H9 (cell line): ENCODE results near the gene GATD1. TPM values are rescaled to one million over a fixed set of nuclear protein-coding genes. Genes with fewer than 3 reads are reported as not detected.

Experiments used
- DNase-seq: peaks from one replicate; pipeline ENCODE4 v3.0.0-alpha.2; 2017
- H2AFZ ChIP-seq: one replicate; pipeline ENCODE4 v1.6.1; 2013; ENCODE audit warnings: mild to moderate bottlenecking, low read length, control low read depth, moderate library complexity
- H2AK5ac ChIP-seq: 2 replicates; pipeline ENCODE4 v1.6.1; 2013; ENCODE audit warnings: low read length, control low read depth, mixed read lengths; ENCODE audit not compliant: insufficient read length
- H2BK120ac ChIP-seq: one replicate; pipeline ENCODE4 v1.6.1; 2013; ENCODE audit warnings: low read depth, mild to moderate bottlenecking, low read length, control low read depth, inconsistent platforms; ENCODE audit not compliant: poor library complexity, severe bottlenecking
- H2BK12ac ChIP-seq: 2 replicates; pipeline ENCODE4 v1.6.1; 2013; ENCODE audit warnings: low read length, control low read depth, mixed read lengths, low read depth; ENCODE audit not compliant: insufficient read length
- H2BK15ac ChIP-seq: 2 replicates; pipeline ENCODE4 v1.6.1; 2013; ENCODE audit warnings: low read depth, low read length, control low read depth
- H2BK20ac ChIP-seq: one replicate; pipeline ENCODE4 v1.6.1; 2013; ENCODE audit warnings: low read depth, mild to moderate bottlenecking, low read length, control low read depth, inconsistent platforms; ENCODE audit not compliant: poor library complexity, severe bottlenecking
- H2BK5ac ChIP-seq: 2 replicates; pipeline ENCODE4 v1.6.1; 2013; ENCODE audit warnings: low read length, control low read depth, mixed read lengths; ENCODE audit not compliant: insufficient read length
- H3K14ac ChIP-seq: 2 replicates; pipeline ENCODE4 v1.6.1; 2013; ENCODE audit warnings: low read length, control low read depth; ENCODE audit not compliant: insufficient read depth
- H3K18ac ChIP-seq: 2 replicates; pipeline ENCODE4 v1.6.1; 2013; ENCODE audit warnings: low read depth, mild to moderate bottlenecking, mixed read lengths, low read length, control low read depth; ENCODE audit not compliant: insufficient read length
- H3K23ac ChIP-seq: 2 replicates; pipeline ENCODE4 v1.6.1; 2013; ENCODE audit warnings: low read length, control low read depth, mixed read lengths, low read depth; ENCODE audit not compliant: insufficient read length
- H3K23me2 ChIP-seq: 2 replicates; pipeline ENCODE4 v1.6.1; 2013; ENCODE audit warnings: low read depth, mild to moderate bottlenecking, mixed read lengths, low read length, control low read depth; ENCODE audit not compliant: insufficient read length, poor library complexity, severe bottlenecking
- H3K27ac ChIP-seq: 2 replicates; pipeline ENCODE4 v1.5.1; 2013; ENCODE audit warnings: low read length, control low read depth, mixed read lengths, low read depth; ENCODE audit not compliant: insufficient read length
- H3K27me3 ChIP-seq: 2 replicates; pipeline ENCODE4 v1.6.1; 2013; ENCODE audit warnings: low read length, control low read depth, inconsistent platforms; ENCODE audit not compliant: insufficient read depth
- H3K4ac ChIP-seq: 2 replicates; pipeline ENCODE4 v1.6.1; 2013; ENCODE audit warnings: low read depth, mild to moderate bottlenecking, control low read depth, inconsistent platforms, low read length, moderate library complexity
- H3K4me1 ChIP-seq: 2 replicates; pipeline ENCODE4 v1.6.1; 2013; ENCODE audit warnings: low read length, control low read depth, inconsistent platforms; ENCODE audit not compliant: insufficient read depth
- H3K4me2 ChIP-seq: 2 replicates; pipeline ENCODE4 v1.6.1; 2013; ENCODE audit warnings: low read length, control low read depth, mixed read lengths; ENCODE audit not compliant: insufficient read length, insufficient read depth
- H3K56ac ChIP-seq: 2 replicates; pipeline ENCODE4 v1.6.1; 2013; ENCODE audit warnings: low read depth, mild to moderate bottlenecking, mixed read lengths, low read length, control low read depth; ENCODE audit not compliant: insufficient read length
- H3K79me1 ChIP-seq: 2 replicates; pipeline ENCODE4 v1.6.1; 2013; ENCODE audit warnings: low read depth, mild to moderate bottlenecking, moderate library complexity, low read length, control low read depth, inconsistent platforms; ENCODE audit not compliant: insufficient read depth, poor library complexity, severe bottlenecking
- H3K79me2 ChIP-seq: 2 replicates; pipeline ENCODE4 v1.6.1; 2013; ENCODE audit warnings: low read length, control low read depth, inconsistent platforms; ENCODE audit not compliant: insufficient read depth
- H3K9ac ChIP-seq: 2 replicates; pipeline ENCODE4 v1.6.1; 2013; ENCODE audit warnings: low read length, control low read depth, mixed read lengths; ENCODE audit not compliant: insufficient read length; ENCODE audit errors: extremely low read depth
- H3K9me3 ChIP-seq: one replicate; pipeline ENCODE4 v1.6.1; 2013; ENCODE audit warnings: low read depth, low read length, inconsistent platforms; ENCODE audit not compliant: control insufficient read depth
- H3T11ph ChIP-seq: one replicate; pipeline ENCODE4 v1.6.1; 2013; ENCODE audit warnings: mild to moderate bottlenecking, low read length, control low read depth, inconsistent platforms
- H4K20me1 ChIP-seq: one replicate; pipeline ENCODE4 v1.6.1; 2013; ENCODE audit not compliant: control insufficient read depth, insufficient read length, insufficient read depth
- H4K5ac ChIP-seq: 2 replicates; pipeline ENCODE4 v1.6.1; 2013; ENCODE audit warnings: low read depth, mild to moderate bottlenecking, mixed read lengths, low read length, control low read depth; ENCODE audit not compliant: insufficient read length
- H4K8ac ChIP-seq: replicated peaks from 2 replicates; pipeline ENCODE4 v1.6.1; 2013; ENCODE audit warnings: low read length, control low read depth, mixed read lengths, low read depth; ENCODE audit not compliant: insufficient read length
- H4K91ac ChIP-seq: 2 replicates; pipeline ENCODE4 v1.6.1; 2013; ENCODE audit warnings: low read depth, mild to moderate bottlenecking, moderate library complexity, mixed read lengths, low read length, control low read depth; ENCODE audit not compliant: insufficient read length
- H3K27ac Mint-ChIP-seq, 3 experiments: 2 replicates in 2 of 3; 3 replicates in 1 of 3; pipeline ENCODE4 v1.8.0; 2020 to 2021; ENCODE audit warnings: mixed read lengths in 3 of 3, mild to moderate bottlenecking in 1 of 3, moderate library complexity in 1 of 3
- H3K27me3 Mint-ChIP-seq: 2 replicates; pipeline ENCODE4 v1.8.0; 2021; ENCODE audit warnings: low read depth, mild to moderate bottlenecking, moderate library complexity, mixed read lengths
- H3K36me3 Mint-ChIP-seq, 3 experiments: 2 replicates in 2 of 3; 3 replicates in 1 of 3; pipeline ENCODE4 v1.8.0; 2020 to 2021; ENCODE audit warnings: low read depth in 3 of 3, mixed read lengths in 3 of 3; ENCODE audit not compliant: insufficient read depth in 1 of 3
- H3K4me1 Mint-ChIP-seq, 2 experiments: 2 replicates each; pipeline ENCODE4 v1.8.0; 2020; ENCODE audit warnings: mixed read lengths in 2 of 2
- H3K4me3 Mint-ChIP-seq, 2 experiments: 2 replicates in 1 of 2; 3 replicates in 1 of 2; pipeline ENCODE4 v1.8.0; 2020 to 2021; ENCODE audit warnings: mild to moderate bottlenecking in 2 of 2, mixed read lengths in 2 of 2, moderate library complexity in 1 of 2
- H3K9me3 Mint-ChIP-seq, 2 experiments: 2 replicates in 1 of 2; 3 replicates in 1 of 2; pipeline ENCODE4 v1.8.0; 2020; ENCODE audit warnings: mild to moderate bottlenecking in 2 of 2, mixed read lengths in 2 of 2, moderate library complexity in 1 of 2
- CTCF ChIP-seq: fragments of 200-600 bp; sonication (generic); conservative IDR thresholded peaks from 3 replicates; pipeline ENCODE4 v1.8.0; 2021; ENCODE audit warnings: antibody characterized with exemption, mild to moderate bottlenecking
- WGBS: extraction: QIAGEN DNeasy Blood & Tissue Kit; methylation state at CpG from one replicate; pipeline ENCODE4 v1.1.7; 2013; ENCODE audit warnings: missing lambda C conversion rate, low lambda C conversion rate, mixed read lengths; ENCODE audit not compliant: insufficient read length; ENCODE audit errors: extremely low coverage; 5-methylcytosine and 5-hydroxymethylcytosine counted together
- total RNA-seq: library from RNA; stranded (reverse); gene quantifications from 2 replicates; pipeline ENCODE4 v1.2.1, GENCODE V29; 2021

GATD1 gene
- total RNA-seq, 1 experiment from 2014 or later = 60.0 TPM

- H3K27me3 ChIP-seq = no peaks in the 10 kb centered on the region
- no peak overlapping the region for H4K91ac ChIP-seq
- peaks cover 3 to 10% (median 4%) of the 10 kb centered on the region in 3 experiments; a peak in 5 of 7 replicates for H3K36me3 Mint-ChIP-seq
- peak overlapping the region in 1 of 2 experiments; percentile 9; a peak in 1 of 5 replicates for H3K4me3 Mint-ChIP-seq
- H2BK15ac ChIP-seq = no peak overlapping the region
- no peaks in the 10 kb centered on the region for H3K79me1 ChIP-seq
- H2BK20ac ChIP-seq = no peak overlapping the region
- H3K4me1 Mint-ChIP-seq = peaks cover 23 to 44% of the 10 kb centered on the region in 2 experiments
- no peak overlapping the region; the same call in 1 of the 2 replicates for H3K14ac ChIP-seq
- H3K23me2 ChIP-seq = peaks cover 4% of the 10 kb centered on the region
- no peak overlapping the region for H2BK12ac ChIP-seq
- TF ChIP-seq CTCF = no peak
- no peak for DNase-seq
- no peak overlapping the region for H3K27ac ChIP-seq
- H3K4me2 ChIP-seq = no peak overlapping the region
- H4K20me1 ChIP-seq = no peaks in the 10 kb centered on the region
- no peak overlapping the region for H2AFZ ChIP-seq
- H2BK120ac ChIP-seq = no peak overlapping the region
- no peak overlapping the region for H2BK5ac ChIP-seq
- no peak overlapping the region for H3K56ac ChIP-seq
- H3K9me3 Mint-ChIP-seq = no peaks in the 10 kb centered on the region
- H3K18ac ChIP-seq = no peak overlapping the region
- H4K5ac ChIP-seq = no peak overlapping the region
- H3K27ac Mint-ChIP-seq = peak overlapping the region in 2 of 3 experiments; percentile 76 to 81; a peak in 3 of 7 replicates
- H3K23ac ChIP-seq = no peak overlapping the region
- no peak overlapping the region for H3K9ac ChIP-seq
- H3K27me3 Mint-ChIP-seq = peaks cover 10% of the 10 kb centered on the region
- no peaks in the 10 kb centered on the region for H3K79me2 ChIP-seq
- no CpG with 5 or more reads among the region's 24 CpGs for WGBS
- H3K4ac ChIP-seq = no peak overlapping the region
- no peak overlapping the region for H3T11ph ChIP-seq
- no peaks in the 10 kb centered on the region for H3K9me3 ChIP-seq
- no peak overlapping the region for H4K8ac ChIP-seq
- no peak overlapping the region for H2AK5ac ChIP-seq
- peaks cover 2% of the 10 kb centered on the region; the same call in 1 of the 2 replicates for H3K4me1 ChIP-seq
Observed at GRCh38 chr11:786235-787083, 9.2 kb upstream of the GATD1 start.
